HG03135 (cell line): Measurements from ENCODE around the gene RUNX2.

Experiments used
- ATAC-seq: cut with Tn5 transposase; IDR thresholded peaks from one replicate; pipeline ENCODE4 v1.9.1; 2021; ENCODE audit warnings: mild to moderate bottlenecking, moderate library complexity; ENCODE audit not compliant: unreplicated experiment

The RUNX2 gene

DNA sequence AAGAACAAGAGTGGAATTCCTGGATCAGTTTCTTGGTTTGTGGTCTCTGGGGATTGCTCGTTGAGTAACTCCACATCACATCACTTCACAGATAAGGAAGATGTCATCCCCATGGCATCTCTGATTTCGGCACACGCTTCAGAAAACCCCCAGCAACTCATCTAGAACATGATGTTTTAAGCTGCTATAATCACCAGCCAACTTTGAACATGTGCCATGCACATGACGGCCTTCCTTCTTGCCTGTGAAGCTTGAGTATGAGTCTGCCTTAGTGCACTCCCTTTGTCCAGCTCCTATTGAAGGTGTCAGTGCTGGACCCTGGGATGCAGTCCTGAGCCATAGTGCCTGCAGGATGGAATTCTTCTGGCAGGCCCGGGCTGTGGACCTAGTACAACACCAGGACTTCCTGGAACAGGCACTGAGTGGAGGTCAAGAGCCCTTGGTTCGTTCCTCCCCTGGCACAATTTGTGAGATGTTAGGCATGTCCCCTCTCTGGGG, 281.1 kb downstream of the RUNX2 start:
- ATAC-seq, result no peak

DNA sequence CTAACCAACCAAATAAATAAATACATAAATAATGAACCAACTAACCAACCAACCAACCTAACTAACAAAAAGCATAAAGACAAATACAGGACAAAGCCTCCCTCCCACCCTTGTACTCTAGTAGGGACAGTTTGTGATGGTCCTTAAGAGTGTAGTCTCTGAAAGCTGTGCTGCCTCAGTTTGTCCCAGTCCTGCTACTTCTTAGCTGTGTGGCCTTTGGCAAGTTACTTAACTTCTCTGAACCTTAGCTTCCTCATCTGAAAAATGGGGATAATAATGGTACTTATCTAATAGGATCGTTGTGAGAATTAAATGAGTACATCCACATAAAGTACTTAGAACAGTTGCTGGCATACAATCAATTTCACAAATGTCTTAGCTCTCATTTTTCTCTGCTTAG, 282.2 kb downstream of the RUNX2 start:
- no peak for ATAC-seq

DNA sequence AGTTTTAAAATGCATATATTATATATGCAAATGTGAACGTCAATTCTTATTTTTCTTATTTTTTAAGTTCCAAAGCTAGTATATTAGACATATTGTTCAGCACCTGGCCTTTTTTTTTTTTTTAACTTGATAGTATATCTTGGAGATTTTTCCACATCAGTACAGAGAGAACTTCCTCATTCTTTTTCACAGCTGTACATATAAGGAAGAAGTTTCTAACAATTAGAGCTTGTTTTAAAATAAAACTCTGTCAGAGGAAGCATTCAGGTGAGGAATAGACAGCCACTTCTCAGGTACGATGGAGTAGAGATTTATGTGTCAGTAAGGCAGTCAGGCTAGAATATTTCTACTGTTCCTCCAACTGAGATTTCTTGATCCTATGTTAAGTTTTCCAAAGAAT, 282.7 kb downstream of the RUNX2 start:
- ATAC-seq, result no peak

DNA sequence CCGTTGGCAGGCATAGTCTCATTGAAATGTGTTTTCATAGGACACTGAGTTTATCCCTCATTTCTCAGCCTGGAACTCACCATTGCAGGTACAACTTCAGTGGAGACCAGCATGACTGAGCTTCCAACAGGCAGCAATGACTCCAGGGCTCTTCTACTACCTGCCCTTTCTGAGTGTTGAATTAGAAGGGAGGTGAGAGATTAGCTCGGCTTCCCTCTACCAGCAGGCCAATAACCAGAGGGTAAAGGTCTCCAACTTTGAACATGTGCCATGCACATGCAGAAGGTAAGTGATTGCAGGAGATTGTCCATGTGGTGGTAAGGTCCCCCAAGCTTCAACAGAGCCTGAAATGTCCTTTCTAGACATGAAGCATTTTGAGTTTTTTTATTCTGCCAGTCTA, 283.4 kb downstream of the RUNX2 start:
- ATAC-seq, result no peak

DNA sequence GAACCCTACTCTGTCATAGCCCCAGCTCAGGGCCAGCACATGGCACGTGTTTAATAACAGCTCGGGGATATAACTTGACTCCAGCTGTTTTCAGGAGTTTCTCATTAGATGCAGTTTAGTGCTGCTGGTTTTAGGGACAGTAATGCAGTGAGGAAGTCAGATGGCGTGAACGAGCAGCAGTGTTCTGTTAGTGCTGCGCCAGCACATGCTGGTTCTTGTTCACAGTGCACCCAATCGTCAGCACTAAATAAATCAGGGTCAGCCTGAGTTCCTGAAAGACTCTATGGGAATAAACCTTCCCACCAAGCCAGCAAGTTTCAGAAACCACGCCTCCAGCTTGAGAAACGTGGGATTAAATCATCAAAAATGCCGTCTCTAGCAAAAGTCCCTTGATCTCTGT, 285.5 kb downstream of the RUNX2 start:
- ATAC-seq, result no peak

DNA sequence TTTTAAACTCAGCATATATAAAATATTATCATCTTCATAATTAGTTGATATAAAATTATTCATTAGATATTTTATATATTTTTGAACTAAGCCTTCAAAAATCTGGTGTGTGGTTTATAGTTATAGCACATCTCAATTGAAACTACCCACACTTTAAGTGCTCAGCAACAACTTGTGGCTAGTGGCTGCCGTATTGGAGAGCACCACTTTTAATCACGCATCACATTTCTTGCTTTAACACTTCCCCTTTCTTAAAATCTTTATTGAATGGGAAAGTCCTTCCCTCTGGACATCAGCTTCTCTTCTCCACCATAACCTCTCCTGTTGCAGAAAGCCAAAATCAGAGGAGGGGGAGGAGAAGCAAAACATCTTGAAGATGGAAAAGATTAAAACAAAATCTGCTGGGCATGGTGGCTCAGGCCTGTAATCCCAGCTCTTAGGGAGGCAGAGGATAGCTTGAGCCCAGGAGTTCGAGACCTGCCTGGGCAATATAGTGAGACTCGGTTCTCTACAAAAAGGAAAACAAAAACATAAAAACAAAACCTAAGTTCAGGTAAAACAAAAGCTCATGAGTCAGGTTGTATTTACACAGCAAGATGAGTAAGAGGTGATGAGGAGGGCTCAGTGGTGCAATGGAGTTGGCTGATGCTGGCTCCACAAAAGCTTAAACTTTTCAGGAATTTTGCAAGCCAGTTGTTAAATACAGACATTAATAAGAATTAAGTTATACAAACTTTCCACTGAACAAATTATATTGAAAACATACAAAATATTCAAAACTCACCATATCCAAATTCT, 286.6 kb downstream of the RUNX2 start:
- ATAC-seq, result no peak

DNA sequence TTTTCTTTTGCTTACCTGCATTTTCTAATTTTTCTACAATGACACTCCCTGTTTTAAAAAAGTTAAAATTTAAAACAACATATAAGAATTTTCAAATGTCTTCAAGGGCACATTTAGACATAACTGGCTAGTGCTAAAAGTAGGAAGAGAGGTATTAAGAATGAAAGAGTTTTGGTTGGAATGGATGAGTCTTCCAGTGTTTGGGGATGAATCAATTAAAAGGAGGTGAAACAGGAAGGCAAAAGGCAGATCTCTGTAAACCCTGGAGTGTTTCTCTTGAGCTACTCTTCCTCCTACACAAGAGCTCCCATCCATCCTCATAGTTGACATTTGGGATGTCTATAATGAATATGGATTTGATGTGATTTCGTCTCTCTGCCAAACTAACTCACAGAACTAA, 288.1 kb downstream of the RUNX2 start:
- ATAC-seq, result no peak

DNA sequence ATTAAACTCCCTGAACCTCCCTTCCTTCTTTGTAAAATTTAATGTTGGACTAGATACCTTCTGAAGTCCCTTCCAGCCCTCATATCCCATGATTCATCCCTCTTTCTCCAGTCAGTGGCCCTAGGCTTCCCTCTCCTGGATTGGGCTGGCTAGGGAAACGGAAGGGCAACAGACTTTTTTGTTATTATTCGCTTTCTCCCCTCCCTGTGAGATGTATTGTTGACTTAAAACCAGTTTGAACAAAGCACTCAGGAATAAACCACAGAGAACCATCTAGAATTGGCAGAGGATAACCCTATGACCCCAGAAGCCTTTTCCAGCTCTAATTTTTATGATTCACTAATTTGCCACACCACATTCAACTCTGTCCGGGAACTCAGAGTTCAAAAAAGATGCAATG, 289.3 kb downstream of the RUNX2 start:
- no peak for ATAC-seq

DNA sequence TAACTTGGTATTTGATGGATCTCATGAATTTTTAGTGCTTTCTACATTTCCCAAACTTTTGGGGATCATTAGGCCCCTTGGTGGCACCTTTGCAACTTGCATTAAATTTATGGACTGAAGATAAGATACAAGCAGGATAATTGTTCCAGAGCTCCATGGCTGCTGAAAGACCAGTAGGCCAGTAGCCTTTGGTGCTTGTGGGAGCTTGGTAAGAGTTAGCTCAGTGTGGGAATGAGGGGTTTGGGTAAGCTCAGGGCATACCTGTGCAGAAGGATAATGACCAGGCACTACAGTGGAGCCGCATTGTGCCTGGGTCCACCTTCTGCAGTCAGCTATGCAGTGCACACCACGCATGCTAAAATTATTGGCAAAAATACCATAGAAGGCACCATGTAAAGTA, 290.1 kb downstream of the RUNX2 start:
- ATAC-seq, result no peak

DNA sequence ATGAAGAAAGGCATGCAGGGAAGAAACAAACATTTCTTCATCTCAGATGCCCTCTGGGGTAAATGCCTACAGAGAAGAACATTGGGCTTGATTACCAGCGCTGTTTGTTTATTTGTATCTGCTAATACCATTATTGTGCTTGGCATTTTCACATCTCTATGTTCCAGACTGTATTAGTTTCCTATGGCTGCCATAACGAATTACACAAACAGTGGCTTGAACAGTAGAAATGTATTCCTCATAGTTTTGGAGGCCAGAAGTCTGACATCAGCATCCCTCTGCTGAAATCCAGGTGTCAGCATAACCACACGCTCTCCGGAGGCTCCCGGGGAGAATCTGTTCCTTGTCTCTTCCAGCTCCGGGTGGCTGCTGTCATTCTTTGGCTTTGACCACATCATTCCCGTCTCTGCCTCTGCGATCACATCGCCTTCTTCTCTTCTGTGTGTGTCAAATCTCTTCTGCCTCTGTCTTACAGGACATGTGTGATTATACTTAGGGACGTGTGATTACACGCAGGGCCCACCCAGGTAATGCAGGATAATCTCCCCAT, 291.2 kb downstream of the RUNX2 start:
- no peak for ATAC-seq

DNA sequence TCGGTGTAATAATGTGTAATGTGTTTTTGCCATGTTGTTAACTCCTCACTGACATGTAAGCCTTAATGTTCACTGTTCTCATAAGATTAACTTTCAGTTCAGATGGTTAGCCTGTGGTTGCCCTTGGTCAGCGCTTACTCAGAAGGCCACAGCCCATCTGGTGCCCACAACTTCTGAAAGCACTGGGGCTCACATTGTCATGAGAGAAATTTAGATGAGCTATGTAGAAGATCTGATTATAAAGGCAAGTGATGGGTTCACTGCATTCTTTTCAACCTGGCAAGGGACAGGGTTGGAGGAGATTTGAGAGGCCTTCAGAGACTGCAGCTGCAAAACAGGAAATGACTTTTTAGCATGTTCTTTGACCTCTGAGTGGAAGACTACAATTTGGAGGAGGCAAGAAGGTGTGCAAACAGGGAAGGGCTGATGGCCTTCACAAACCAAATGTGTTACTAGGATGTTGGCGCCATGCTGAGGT, 291.9 kb downstream of the RUNX2 start:
- no peak for ATAC-seq

DNA sequence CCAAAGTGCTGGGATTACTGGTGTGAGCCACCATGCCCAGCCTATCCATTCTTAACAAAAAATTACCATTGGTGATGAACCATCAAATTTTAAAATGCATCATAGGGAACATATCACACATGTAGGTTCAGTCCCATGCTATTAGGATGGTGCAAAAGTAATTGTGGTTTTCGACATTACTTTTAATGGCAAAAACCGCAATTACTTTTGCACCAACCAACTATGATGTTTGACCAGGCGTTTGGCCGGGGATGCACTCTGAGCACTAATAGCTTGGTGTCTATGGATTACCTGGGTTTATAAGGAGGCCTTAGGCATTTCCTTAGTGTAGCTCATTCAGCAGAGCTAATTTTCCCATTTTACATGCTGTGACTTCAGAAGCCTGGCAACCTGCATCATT, 296.1 kb downstream of the RUNX2 start:
- no peak for ATAC-seq

DNA sequence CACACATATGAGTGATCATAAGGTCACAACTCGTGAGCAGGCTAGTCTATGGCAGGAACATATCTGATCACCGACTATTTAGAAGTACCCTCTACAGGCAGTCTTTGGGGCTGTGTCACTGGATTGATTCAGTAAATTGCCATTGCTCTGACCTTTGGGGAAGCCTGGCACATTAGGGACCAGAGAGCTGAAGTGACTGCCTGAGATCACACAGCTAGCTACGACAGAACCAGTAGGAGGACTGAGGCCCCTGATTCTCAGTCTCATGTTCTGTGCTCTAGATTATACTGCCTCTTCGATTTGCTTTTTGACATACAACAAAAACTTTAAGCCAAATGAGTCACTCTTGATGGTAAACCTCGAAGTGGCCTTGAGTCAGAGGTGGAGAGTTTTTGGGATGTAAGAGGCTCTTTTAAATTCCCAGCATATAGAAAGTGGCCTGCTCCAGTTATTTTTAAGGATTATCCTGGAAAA, 297.1 kb downstream of the RUNX2 start:
- no peak for ATAC-seq

DNA sequence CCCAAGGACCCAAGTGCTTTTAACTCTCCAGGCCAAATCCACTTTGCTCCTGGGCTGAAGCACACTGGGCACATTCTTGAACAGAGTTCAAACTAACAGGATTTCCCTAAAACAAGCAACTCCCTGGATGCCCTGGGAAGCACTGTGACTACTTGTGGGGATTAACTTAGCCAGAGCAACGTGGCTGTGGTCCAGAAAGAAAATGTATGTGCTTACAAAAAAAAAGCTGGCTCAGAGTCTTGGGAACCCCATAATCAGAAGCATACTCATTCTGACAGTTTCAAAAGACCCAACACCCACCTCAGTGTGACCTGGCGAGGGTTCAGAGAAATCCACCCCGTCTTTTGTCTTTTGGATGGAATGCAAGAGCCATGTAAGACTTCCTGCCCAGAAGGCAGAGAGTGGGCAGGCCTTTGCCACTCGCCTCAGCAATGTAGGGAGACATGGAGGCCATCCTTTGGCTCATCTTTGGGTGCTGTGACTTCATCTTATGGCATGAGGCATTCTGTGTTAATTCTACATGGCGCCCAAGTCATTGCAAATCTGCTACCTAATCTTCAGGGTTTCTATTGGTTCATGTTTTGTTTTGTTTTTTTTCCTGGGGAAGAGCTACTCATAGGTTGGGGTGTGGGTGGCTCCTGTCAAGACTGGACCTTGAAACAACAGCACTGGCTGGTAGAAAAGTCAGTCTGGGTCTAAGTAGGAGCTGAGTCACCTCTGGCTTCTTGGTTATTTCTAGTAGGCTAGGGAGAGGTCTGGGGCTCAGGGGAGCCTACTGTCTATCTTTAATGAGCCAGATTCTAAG, 298.2 kb downstream of the RUNX2 start:
- ATAC-seq, result no peak

DNA sequence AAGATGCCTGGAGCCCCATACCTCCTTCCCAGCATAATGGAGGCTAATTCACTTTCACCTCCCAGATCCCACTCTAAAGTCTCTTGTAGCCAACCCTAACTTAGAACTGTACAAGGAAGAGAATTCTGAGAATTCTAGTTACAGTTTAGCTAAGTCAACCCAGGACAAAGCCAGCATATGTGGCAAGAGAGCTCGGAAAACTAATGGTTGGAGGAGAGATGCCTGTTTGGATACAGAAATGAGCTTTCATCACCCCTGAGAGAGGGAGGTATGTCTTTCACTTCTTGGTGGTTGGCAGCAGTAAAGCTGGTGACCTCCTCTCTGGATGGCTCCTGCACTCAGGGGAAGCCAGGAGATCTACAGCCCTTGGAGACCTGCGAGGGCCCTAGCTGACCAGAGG, 302.2 kb downstream of the RUNX2 start:
- no peak for ATAC-seq

DNA sequence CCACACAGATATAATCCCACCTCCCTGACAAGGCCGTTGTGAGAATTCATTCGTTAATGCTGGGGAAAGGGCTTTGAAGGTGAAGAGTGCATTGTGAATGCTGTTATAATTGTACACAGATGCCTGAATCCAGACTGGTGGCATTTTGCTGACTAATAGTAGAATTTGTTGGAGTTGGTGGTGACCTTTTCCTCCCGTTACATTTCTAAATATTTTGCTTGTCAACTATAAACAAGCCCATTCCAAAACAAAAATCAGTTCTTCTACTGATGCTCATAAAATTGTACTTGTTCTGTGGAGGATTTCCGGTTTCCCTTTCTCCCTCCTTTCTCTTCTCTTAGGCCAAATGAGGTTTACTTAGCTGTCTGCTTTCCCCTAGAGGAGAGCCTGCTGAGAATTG, 302.7 kb downstream of the RUNX2 start:
- no peak for ATAC-seq

DNA sequence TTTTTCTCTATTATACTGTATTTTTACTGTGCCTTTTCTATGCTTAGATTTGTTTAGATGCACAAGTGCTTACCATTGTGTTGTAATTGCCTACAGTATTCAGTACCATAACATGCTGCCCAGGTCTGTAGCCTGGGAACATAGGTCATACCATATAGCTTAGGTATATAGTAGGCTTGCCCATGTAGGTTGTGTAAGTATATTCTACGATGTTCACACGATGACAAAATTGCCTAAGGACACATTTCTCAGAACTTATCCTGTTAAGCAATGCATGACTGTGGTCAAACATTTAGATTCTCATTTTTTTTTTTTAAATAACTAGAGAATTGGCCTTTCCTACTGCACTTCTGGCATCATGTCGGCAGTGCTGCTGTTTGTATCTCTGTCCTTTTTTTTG, 303.3 kb downstream of the RUNX2 start:
- no peak for ATAC-seq

DNA sequence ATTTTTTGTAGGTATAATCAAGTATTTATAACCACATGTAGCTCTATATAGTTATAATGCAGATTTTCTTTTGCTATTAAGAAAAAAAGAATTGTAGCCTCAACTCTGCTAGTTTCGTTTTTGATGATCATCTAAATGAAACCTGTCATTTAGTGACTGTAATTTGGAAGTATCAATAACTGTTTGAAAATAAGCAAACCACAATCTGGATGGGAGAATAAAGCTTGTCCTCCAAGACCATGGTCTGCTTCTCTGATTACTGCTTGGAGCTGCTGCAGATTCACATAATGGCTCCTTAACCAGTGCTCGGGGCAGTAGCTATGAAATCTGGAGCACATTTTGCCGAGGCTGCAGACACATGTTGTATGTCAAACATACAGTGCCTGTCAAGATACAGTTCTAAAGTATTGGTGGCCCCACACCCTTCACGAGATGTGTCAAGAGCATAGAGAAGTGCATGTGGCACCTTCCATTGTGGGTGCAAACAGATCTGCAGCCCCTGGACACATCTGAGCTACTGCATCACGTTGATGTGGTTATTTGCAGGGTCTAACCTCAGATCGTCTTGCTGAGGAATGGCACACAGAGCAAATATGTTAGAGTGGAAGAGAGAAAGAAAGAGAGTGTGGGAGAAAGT, 305.3 kb downstream of the RUNX2 start:
- ATAC-seq, result no peak

DNA sequence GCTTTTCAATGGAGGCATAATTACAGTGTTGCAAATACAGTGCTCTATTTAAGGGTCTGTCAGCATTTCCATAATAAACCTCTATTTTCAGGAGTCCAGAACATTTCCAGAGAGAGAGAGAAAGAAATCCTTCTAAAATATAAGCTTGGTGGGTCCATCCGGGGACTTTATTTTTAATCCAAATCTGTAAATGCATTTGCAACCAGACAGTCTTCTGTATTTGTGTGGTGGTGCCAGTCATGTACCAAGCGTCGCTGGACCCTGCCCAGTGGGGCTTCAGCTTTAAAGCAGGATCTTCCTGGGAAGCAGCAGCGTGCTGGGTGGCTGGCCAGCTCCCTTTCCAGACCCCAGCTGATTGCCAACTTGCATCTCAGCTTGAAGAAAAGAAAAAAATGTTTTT, 306.1 kb downstream of the RUNX2 start:
- ATAC-seq, result no peak

DNA sequence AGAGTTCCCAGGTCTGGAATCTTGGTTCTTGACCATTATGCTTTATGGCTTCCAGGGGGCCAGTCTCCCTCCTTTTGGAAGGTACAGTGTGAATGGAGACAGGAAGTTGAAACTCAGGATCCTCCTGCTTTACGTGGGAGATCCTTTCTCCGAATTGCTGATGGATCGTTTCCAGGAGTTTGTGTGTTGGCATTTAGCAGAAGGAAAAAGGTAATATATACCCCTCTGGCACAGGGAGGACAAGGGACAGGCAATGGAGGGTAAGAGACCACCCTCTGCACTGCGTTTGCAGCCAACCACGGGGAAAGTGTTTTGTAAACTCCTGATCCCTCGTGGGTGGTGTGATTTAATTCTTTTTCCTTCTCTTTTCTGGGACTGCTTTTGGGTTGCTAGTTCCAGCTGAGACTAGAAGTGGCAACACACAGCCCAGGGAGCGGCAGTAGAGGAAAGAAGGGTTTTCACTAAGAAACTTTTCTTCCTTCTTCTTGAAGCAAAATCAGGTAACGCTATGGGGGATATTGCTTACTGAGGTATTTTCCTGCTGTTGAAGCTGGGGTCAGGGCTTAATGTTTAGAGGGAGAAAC, 307.2 kb downstream of the RUNX2 start:
- ATAC-seq, result no peak

DNA sequence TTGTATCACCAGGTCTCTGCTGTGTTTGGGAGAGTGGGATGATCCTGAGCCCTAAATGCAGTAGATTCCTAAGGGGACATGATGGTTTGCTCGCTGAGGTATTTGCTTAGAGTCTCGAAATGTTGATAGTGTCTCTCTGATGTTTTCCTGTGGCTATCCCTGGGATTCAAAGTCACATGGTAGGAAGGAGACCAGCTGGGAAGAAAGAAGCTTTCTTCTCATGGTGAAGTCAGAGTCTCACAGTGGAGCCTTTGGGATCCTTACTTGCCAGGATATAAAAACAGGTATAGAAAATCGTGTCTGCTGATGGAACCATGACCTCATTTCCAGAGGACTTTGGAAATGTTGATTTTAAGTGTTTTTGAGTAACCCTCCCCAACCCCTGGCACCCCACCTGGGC, 308.9 kb downstream of the RUNX2 start:
- no peak for ATAC-seq
